Measurements from ENCODE around the gene GJC2. TPM values are rescaled to one million over a fixed set of nuclear protein-coding genes. Genes with fewer than 3 reads are reported as not detected.

GJC2 gene
- total RNA-seq, 1 experiment from 2014 or later, result 1.6 TPM

GRCh38 chr1:228198977-228199590 is 49.4 kb downstream of the GJC2 start:
- H2AK5ac ChIP-seq (ENCODE audit: insufficient read length, low read length), result no peak overlapping the region
- no peak overlapping the region for H4K5ac ChIP-seq (ENCODE audit: insufficient read length, low read depth, low read length)
- H3K4me2 ChIP-seq (ENCODE audit: insufficient read depth, insufficient read length, low read length), result no peak overlapping the region
- H3K79me1 ChIP-seq (ENCODE audit: insufficient read depth, low read depth, low read length, poor library complexity, severe bottlenecking), result no peaks in the 10 kb centered on the region
- Mint-ChIP-seq H3K9me3 (peaks cover 28 to 29% of the 10 kb centered on the region in 2 experiments), H3K36me3 (ENCODE audit: insufficient read depth in 1 of 3, low read depth in 3 of 3) (peaks cover 16 to 23% (median 19%) of the 10 kb centered on the region in 3 experiments), H3K4me3 (no peak overlapping the region), H3K27me3 (ENCODE audit: low read depth) (peaks cover 49% of the 10 kb centered on the region), H3K27ac (no peak overlapping the region), H3K4me1 (no peaks in the 10 kb centered on the region)
- no peak overlapping the region for H2BK5ac ChIP-seq (ENCODE audit: insufficient read length, low read length)
- H3K23me2 ChIP-seq (ENCODE audit: insufficient read length, low read depth, low read length, poor library complexity, severe bottlenecking), result no peaks in the 10 kb centered on the region
- H4K8ac ChIP-seq (replicated peaks; ENCODE audit: insufficient read length, low read depth, low read length), result no peak overlapping the region
- H3K18ac ChIP-seq (ENCODE audit: insufficient read length, low read depth, low read length), result no peak overlapping the region
- H3K9me3 ChIP-seq (ENCODE audit: control insufficient read depth, low read depth, low read length), result peaks cover 7% of the 10 kb centered on the region
- H3K79me2 ChIP-seq (ENCODE audit: insufficient read depth, low read length), result no peaks in the 10 kb centered on the region
- no peak overlapping the region for H3K23ac ChIP-seq (ENCODE audit: insufficient read length, low read depth, low read length)
- H3K4me1 ChIP-seq (ENCODE audit: insufficient read depth, low read length), result no peaks in the 10 kb centered on the region
- H3K9ac ChIP-seq (ENCODE audit: extremely low read depth, insufficient read length, low read length), result no peak overlapping the region
- H2BK20ac ChIP-seq (ENCODE audit: low read depth, low read length, poor library complexity, severe bottlenecking), result no peak overlapping the region
- no peaks in the 10 kb centered on the region for H4K20me1 ChIP-seq (ENCODE audit: control insufficient read depth, insufficient read depth, insufficient read length)
- no peaks in the 10 kb centered on the region; the same call in 1 of the 2 replicates for H3K27me3 ChIP-seq (ENCODE audit: insufficient read depth, low read length)
- no peak overlapping the region for H3T11ph ChIP-seq (ENCODE audit: low read length)
- no peak for DNase-seq
- H3K4ac ChIP-seq (ENCODE audit: low read depth, low read length), result no peak overlapping the region
- no peak overlapping the region for H4K91ac ChIP-seq (ENCODE audit: insufficient read length, low read depth, low read length)
- H3K27ac ChIP-seq (ENCODE audit: insufficient read length, low read depth, low read length), result no peak overlapping the region
- H2AFZ ChIP-seq (ENCODE audit: low read length), result no peak overlapping the region
- no peak overlapping the region for H2BK15ac ChIP-seq (ENCODE audit: low read depth, low read length)
- no peak overlapping the region for H3K56ac ChIP-seq (ENCODE audit: insufficient read length, low read depth, low read length)
- H2BK120ac ChIP-seq (ENCODE audit: low read depth, low read length, poor library complexity, severe bottlenecking), result no peak overlapping the region
- no peak overlapping the region for H2BK12ac ChIP-seq (ENCODE audit: insufficient read length, low read depth, low read length)
- no peak overlapping the region for H3K14ac ChIP-seq (ENCODE audit: insufficient read depth, low read length)
- no peak; the same call in 2 of the 3 replicates for TF ChIP-seq CTCF (conservative IDR thresholded peaks at IDR 0.05)
- no CpG with 5 or more reads among the region's 2 CpGs for WGBS (ENCODE audit: extremely low coverage, insufficient read length, low lambda C conversion rate)

Data from H9 (cell line).